Liver (tissue), 9 donors: ENCODE results near the gene SHC2. TPM values are rescaled to one million over a fixed set of nuclear protein-coding genes. Genes with fewer than 3 reads are reported as not detected.

Experiments
- DNase-seq: peaks from one replicate; pipeline ENCODE4 v3.0.0-alpha.2; 2017; ENCODE audit warnings: low spot score
- H3K27ac ChIP-seq, 2 donors: one replicate each; pipeline ENCODE4 v1.7.0; 2013; ENCODE audit warnings: inconsistent platforms in 2 of 2, low read length in 2 of 2, control low read depth in 1 of 2, low read depth in 1 of 2, mild to moderate bottlenecking in 1 of 2
- H3K27me3 ChIP-seq, 4 donors: one replicate each; pipeline versions ENCODE4 v1.6.1 to v1.7.0; 2013; ENCODE audit warnings: low read length in 3 of 4, inconsistent platforms in 1 of 4, mild to moderate bottlenecking in 1 of 4, moderate library complexity in 1 of 4; ENCODE audit not compliant: control insufficient read depth in 4 of 4, insufficient read depth in 4 of 4
- H3K36me3 ChIP-seq, 4 donors: one replicate each; pipeline versions ENCODE4 v1.6.1 to v1.7.0; 2013; ENCODE audit warnings: low read length in 3 of 4, mild to moderate bottlenecking in 3 of 4, low read depth in 1 of 4, moderate library complexity in 1 of 4; ENCODE audit not compliant: control insufficient read depth in 4 of 4, insufficient read depth in 3 of 4
- H3K4me1 ChIP-seq, 4 donors: one replicate each; pipeline versions ENCODE4 v1.6.1 to v1.7.0; 2013; ENCODE audit warnings: low read length in 3 of 4, mild to moderate bottlenecking in 3 of 4, moderate library complexity in 1 of 4; ENCODE audit not compliant: control insufficient read depth in 4 of 4, insufficient read depth in 4 of 4
- H3K4me3 ChIP-seq, 3 donors: one replicate each; pipeline versions ENCODE4 v1.6.1 to v1.7.0; 2013; ENCODE audit warnings: low read length in 3 of 3, control low read depth in 1 of 3, low read depth in 1 of 3, mild to moderate bottlenecking in 1 of 3
- H3K9ac ChIP-seq, 2 donors: one replicate each; pipeline ENCODE4 v1.7.0; 2013; ENCODE audit warnings: low read length in 2 of 2, mild to moderate bottlenecking in 2 of 2, moderate library complexity in 2 of 2, control low read depth in 1 of 2, low read depth in 1 of 2
- H3K9me3 ChIP-seq, 4 donors: one replicate each; pipeline versions ENCODE4 v1.6.1 to v1.7.0; 2013; ENCODE audit warnings: low read length in 3 of 4; ENCODE audit not compliant: control insufficient read depth in 4 of 4
- ATF3 ChIP-seq: IDR thresholded peaks from 2 replicates; pipeline ENCODE4 v1.6.1; 2016; ENCODE audit warnings: antibody characterized with exemption
- EGR1 ChIP-seq, 2 donors: IDR thresholded peaks; 2 replicates each; pipeline ENCODE4 v1.6.1; 2016 to 2018; ENCODE audit warnings: antibody characterized with exemption in 2 of 2, low read depth in 2 of 2
- FOXA2 ChIP-seq: IDR thresholded peaks from 2 replicates; pipeline ENCODE4 v1.6.1; 2016; ENCODE audit warnings: antibody characterized with exemption
- GABPA ChIP-seq, 2 donors: IDR thresholded peaks in 1 of 2; conservative IDR thresholded peaks in 1 of 2; 2 replicates each; pipeline ENCODE4 v1.6.1; 2016; ENCODE audit warnings: antibody characterized with exemption in 2 of 2, mild to moderate bottlenecking in 1 of 2, moderate library complexity in 1 of 2
- HNF4A ChIP-seq, 2 donors: conservative IDR thresholded peaks; 2 replicates each; pipeline ENCODE4 v1.6.1; 2016; ENCODE audit warnings: antibody characterized with exemption in 2 of 2, mild to moderate bottlenecking in 2 of 2
- HNF4G ChIP-seq: IDR thresholded peaks from 2 replicates; pipeline ENCODE4 v1.6.1; 2016; ENCODE audit warnings: antibody characterized with exemption
- JUND ChIP-seq, 2 donors: IDR thresholded peaks; 2 replicates each; pipeline ENCODE4 v1.6.1; 2016; ENCODE audit warnings: antibody characterized with exemption in 2 of 2
- NR2F2 ChIP-seq: IDR thresholded peaks from 2 replicates; pipeline ENCODE4 v1.6.1; 2016; ENCODE audit warnings: antibody characterized with exemption
- RAD21 ChIP-seq, 2 donors: IDR thresholded peaks; 2 replicates each; pipeline ENCODE4 v1.6.1; 2016; ENCODE audit warnings: antibody characterized with exemption in 2 of 2, mild to moderate bottlenecking in 2 of 2
- RXRA ChIP-seq, 2 donors: IDR thresholded peaks; 2 replicates each; pipeline ENCODE4 v1.6.1; 2017 to 2018; ENCODE audit warnings: antibody characterized with exemption in 2 of 2, mild to moderate bottlenecking in 1 of 2
- SP1 ChIP-seq: IDR thresholded peaks from 2 replicates; pipeline ENCODE4 v1.6.1; 2018; ENCODE audit warnings: antibody characterized with exemption, mild to moderate bottlenecking
- TAF1 ChIP-seq: conservative IDR thresholded peaks from 2 replicates; pipeline ENCODE4 v1.6.1; 2016; ENCODE audit warnings: antibody characterized with exemption, mild to moderate bottlenecking
- YY1 ChIP-seq: IDR thresholded peaks from 2 replicates; pipeline ENCODE4 v1.6.1; 2016; ENCODE audit warnings: antibody characterized with exemption, mild to moderate bottlenecking
- ZBTB33 ChIP-seq: IDR thresholded peaks from 2 replicates; pipeline ENCODE4 v1.6.1; 2016; ENCODE audit warnings: antibody characterized with exemption
- WGBS: extraction: QIAGEN DNeasy Blood & Tissue Kit; methylation state at CpG from one replicate; pipeline ENCODE4 v1.1.7; 2013; 5-methylcytosine and 5-hydroxymethylcytosine counted together
- polyA plus RNA-seq, 2 donors: library from polyadenylated mRNA; stranded (reverse) in 1 of 2; unstranded in 1 of 2; fragments of 200-250 nt in 1 of 2; fragments of >200 nt in 1 of 2; fragmentation: Nextera tagmentation in 1 of 2; extraction: Ambion mirVana in 1 of 2; gene quantifications; one replicate each; pipeline versions ENCODE4 v1.2.1 to v1.2.3, GENCODE V29; 2013 to 2015
- total RNA-seq, 2 donors: library from RNA; depleted of rRNA; stranded (reverse); fragments of >200 nt; gene quantifications; one replicate each; pipeline ENCODE4 v1.2.3, GENCODE V29; 2014
- donor health status: healthy.
- donor health status: healthy.
- donor health status: healthy.
- donor health status: healthy.
- donor health status: healthy.

SHC2 gene
- total and polyA plus RNA-seq, 4 donors: 15.6 to 43.0 (median 23.0) TPM

GRCh38 chr19:447816-448560 is 12.8 kb downstream of the SHC2 start:
- peak overlapping the region in 1 of 2 donors; percentile 50 for H3K27ac ChIP-seq
- WGBS: 74% methylated on average over 31 of the region's 31 CpGs
- no peaks in the 10 kb centered on the region for H3K27me3 ChIP-seq
- H3K4me1 ChIP-seq: no peaks in the 10 kb centered on the region
- no peak for TF ChIP-seq GABPA (IDR thresholded peaks at IDR 0.05 in 1 of 2, conservative IDR thresholded peaks at IDR 0.05 in 1 of 2)
- peak; percentile 52 for TF ChIP-seq NR2F2
- peak in 1 of 2 donors; percentile 33 for TF ChIP-seq RXRA (IDR thresholded peaks at IDR 0.05)
- H3K9ac ChIP-seq: no peak overlapping the region
- DNase-seq: no peak
- H3K36me3 ChIP-seq: peaks cover 0 to 4% (median 0%) of the 10 kb centered on the region in 4 donors
- H3K4me3 ChIP-seq: no peak overlapping the region
- H3K9me3 ChIP-seq: no peaks in the 10 kb centered on the region

- Histone ChIP-seq H3K27me3 (no peaks in the 10 kb centered on the region), H3K27ac (no peak overlapping the region), H3K36me3 (peaks cover 0 to 4% (median 0%) of the 10 kb centered on the region in 4 donors), H3K9me3 (no peaks in the 10 kb centered on the region), H3K9ac (no peak overlapping the region), H3K4me3 (no peak overlapping the region), H3K4me1 (no peaks in the 10 kb centered on the region)
- 72% methylated on average over 24 of the region's 24 CpGs for WGBS
- no peak for TF ChIP-seq HNF4A (conservative IDR thresholded peaks at IDR 0.05)
- no peak for TF ChIP-seq TAF1
- TF ChIP-seq ATF3: no peak
- no peak for TF ChIP-seq YY1
- peak; percentile 75 for TF ChIP-seq NR2F2
- TF ChIP-seq RXRA (IDR thresholded peaks at IDR 0.05): peak in 1 of 2 donors; percentile 31
- no peak for TF ChIP-seq FOXA2
- TF ChIP-seq HNF4G: no peak
- TF ChIP-seq ZBTB33: no peak
- no peak for DNase-seq
Measured at GRCh38 chr19:447064-447426, 13.8 kb downstream of the SHC2 start.

GRCh38 chr19:444677-445210 is 16.1 kb downstream of the SHC2 start:
- no peak for DNase-seq
- Histone ChIP-seq H3K4me3 (no peak overlapping the region), H3K9me3 (no peaks in the 10 kb centered on the region), H3K9ac (no peak overlapping the region), H3K27me3 (no peaks in the 10 kb centered on the region), H3K27ac (no peak overlapping the region), H3K4me1 (no peaks in the 10 kb centered on the region), H3K36me3 (peaks cover 0 to 4% (median 0%) of the 10 kb centered on the region in 4 donors)
- 97% methylated on average over 26 of the region's 26 CpGs for whole genome bisulfite sequencing
- TF ChIP-seq NR2F2 (no peak), GABPA (IDR thresholded peaks at IDR 0.05 in 1 of 2, conservative IDR thresholded peaks at IDR 0.05 in 1 of 2) (no peak), ZBTB33 (no peak), HNF4G (no peak), JUND (IDR thresholded peaks at IDR 0.05) (no peak), SP1 (no peak), RAD21 (IDR thresholded peaks at IDR 0.05) (no peak), HNF4A (conservative IDR thresholded peaks at IDR 0.05) (no peak), EGR1 (IDR thresholded peaks at IDR 0.05; ENCODE audit: low read depth in 2 of 2) (no peak)
